Skeletal muscle satellite cell (primary cell): Measurements from ENCODE around the gene SIRT5.

Source experiments
- H3K27me3 ChIP-seq: 2 replicates; pipeline ENCODE4 v1.7.0; 2013; ENCODE audit warnings: low read length; ENCODE audit not compliant: control insufficient read depth, insufficient read depth
- H3K36me3 ChIP-seq: 2 replicates; pipeline ENCODE4 v1.7.0; 2013; ENCODE audit warnings: mild to moderate bottlenecking, control low read depth, low read length; ENCODE audit not compliant: insufficient read depth
- H3K4me1 ChIP-seq: 2 replicates; pipeline ENCODE4 v1.7.0; 2013; ENCODE audit warnings: low read length; ENCODE audit not compliant: control insufficient read depth, insufficient read depth
- H3K4me2 ChIP-seq: 2 replicates; pipeline ENCODE4 v1.7.0; 2013; ENCODE audit warnings: mild to moderate bottlenecking, low read length
- H3K4me3 ChIP-seq: 2 replicates; pipeline ENCODE4 v1.7.0; 2013; ENCODE audit warnings: low read length
- H3K9ac ChIP-seq: 2 replicates; pipeline ENCODE4 v1.7.0; 2013; ENCODE audit warnings: mild to moderate bottlenecking, low read depth, low read length, moderate library complexity
- H3K9me3 ChIP-seq: replicated peaks from 2 replicates; pipeline ENCODE4 v1.7.0; 2013; ENCODE audit warnings: mild to moderate bottlenecking, control low read depth, low read length

The SIRT5 gene

DNA sequence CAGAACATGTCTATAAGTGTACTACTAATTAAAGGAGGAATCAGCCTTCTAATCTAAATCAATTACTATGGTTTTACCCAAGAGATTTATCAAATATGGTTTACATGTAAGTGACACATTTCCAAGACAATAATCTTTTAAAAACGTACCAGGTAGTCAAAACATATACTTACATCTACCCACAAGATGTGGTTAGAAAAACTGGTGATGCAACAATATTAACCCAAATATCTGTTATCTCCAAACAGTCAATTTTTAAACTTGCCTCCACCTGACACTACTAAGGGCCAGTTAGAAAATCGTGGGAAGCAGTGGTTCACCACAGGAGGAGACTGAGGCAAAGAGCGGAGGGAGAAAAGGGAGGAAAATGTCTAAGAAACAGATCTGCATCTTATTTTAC is 68.7 kb downstream of the SIRT5 start:
- Histone ChIP-seq H3K27me3 (no peaks in the 10 kb centered on the region), H3K9ac (no peak overlapping the region), H3K9me3 (no peaks in the 10 kb centered on the region), H3K4me2 (no peak overlapping the region), H3K4me1 (peaks cover 3% of the 10 kb centered on the region), H3K4me3 (no peak overlapping the region), H3K36me3 (peaks cover 23% of the 10 kb centered on the region)

DNA sequence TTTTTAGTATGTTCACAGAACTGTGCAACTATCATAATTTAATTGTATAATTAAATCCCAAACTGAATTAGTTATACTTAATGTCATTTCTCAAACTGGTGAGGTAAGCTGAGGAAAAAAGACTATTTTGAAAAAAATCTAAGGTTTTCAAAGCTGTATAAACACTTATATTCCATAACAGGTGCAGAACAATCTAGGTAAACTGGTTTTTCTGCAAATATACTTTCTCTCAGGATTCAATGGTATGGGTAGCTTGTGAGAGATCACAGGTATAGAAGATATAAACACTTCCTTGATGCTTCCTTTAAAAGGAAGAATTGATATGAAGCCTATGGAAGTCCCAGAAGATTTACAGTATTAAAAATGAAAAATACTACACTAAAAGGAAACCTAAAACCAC is 74.4 kb downstream of the SIRT5 start:
- no peak overlapping the region for H3K4me2 ChIP-seq
- H3K36me3 ChIP-seq, result no peaks in the 10 kb centered on the region
- H3K27me3 ChIP-seq, result no peaks in the 10 kb centered on the region
- H3K4me3 ChIP-seq, result no peak overlapping the region
- no peaks in the 10 kb centered on the region for H3K9me3 ChIP-seq
- no peak overlapping the region for H3K9ac ChIP-seq
- H3K4me1 ChIP-seq, result peaks cover 5% of the 10 kb centered on the region

DNA sequence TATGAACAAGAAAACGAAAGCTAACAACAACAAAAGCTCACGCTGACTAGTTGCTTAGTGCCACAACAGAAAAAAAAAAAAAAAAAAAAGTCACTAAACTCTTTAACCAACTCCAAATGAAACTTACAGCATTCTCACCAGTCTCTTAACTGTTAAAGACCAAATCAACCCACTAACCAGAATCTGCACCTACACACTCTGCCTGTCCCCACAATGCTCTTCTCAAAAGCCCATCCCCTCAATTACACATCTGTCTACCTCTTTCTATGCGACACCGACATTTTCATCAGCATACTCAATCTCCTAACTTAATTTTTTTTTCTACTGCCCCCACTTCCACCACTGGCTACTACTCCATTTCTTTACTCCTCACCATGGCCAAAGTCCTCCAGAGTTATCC is 75.0 kb downstream of the SIRT5 start:
- peaks cover 5% of the 10 kb centered on the region for H3K4me1 ChIP-seq
- no peak overlapping the region for H3K4me3 ChIP-seq
- no peaks in the 10 kb centered on the region for H3K9me3 ChIP-seq
- no peaks in the 10 kb centered on the region for H3K27me3 ChIP-seq
- H3K9ac ChIP-seq, result no peak overlapping the region
- H3K4me2 ChIP-seq, result no peak overlapping the region
- no peaks in the 10 kb centered on the region for H3K36me3 ChIP-seq

DNA sequence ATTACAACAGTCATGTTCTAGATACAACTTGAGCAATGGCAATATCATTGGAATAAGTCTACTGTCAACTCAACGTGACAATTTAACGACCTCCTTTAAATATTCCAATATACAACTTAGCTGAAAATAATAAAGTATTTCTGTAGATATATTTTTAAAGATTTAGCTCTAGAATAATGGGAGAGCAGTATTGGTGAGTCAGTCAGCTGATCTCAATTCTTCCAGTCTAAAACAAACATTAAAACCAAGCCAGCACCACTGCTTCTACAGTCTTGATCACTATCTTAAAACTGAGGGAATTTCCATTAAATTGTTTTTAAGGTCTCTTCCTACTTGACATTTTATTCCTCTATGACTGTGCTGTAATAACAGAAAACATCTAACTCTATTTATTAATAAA is 78.9 kb downstream of the SIRT5 start:
- peaks cover 5% of the 10 kb centered on the region for H3K4me1 ChIP-seq
- H3K4me3 ChIP-seq, result no peak overlapping the region
- H3K9me3 ChIP-seq, result no peaks in the 10 kb centered on the region
- H3K27me3 ChIP-seq, result no peaks in the 10 kb centered on the region
- no peaks in the 10 kb centered on the region for H3K36me3 ChIP-seq
- H3K9ac ChIP-seq, result no peak overlapping the region
- no peak overlapping the region for H3K4me2 ChIP-seq

DNA sequence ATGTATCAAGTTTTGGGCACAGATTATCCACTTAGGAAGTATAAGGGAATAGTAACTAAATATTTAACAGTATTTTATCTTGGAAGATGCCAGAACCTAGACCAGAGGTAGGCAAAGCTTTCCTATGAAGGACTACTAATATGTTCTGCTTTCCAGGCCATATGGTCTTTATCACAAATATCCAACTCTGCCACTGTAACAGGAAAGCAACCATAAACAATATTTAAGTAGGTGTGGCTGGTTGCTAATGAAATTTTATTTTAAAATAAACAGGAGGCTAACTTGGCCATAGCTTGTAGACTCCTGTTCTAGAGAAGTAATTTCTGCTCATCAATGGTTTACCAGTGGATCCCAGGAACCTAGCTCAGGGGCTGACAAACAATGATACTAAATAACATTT is 80.1 kb downstream of the SIRT5 start:
- Histone ChIP-seq H3K4me3 (no peak overlapping the region), H3K9me3 (no peaks in the 10 kb centered on the region), H3K9ac (no peak overlapping the region), H3K4me1 (peaks cover 5% of the 10 kb centered on the region), H3K36me3 (no peaks in the 10 kb centered on the region), H3K27me3 (no peaks in the 10 kb centered on the region), H3K4me2 (no peak overlapping the region)

DNA sequence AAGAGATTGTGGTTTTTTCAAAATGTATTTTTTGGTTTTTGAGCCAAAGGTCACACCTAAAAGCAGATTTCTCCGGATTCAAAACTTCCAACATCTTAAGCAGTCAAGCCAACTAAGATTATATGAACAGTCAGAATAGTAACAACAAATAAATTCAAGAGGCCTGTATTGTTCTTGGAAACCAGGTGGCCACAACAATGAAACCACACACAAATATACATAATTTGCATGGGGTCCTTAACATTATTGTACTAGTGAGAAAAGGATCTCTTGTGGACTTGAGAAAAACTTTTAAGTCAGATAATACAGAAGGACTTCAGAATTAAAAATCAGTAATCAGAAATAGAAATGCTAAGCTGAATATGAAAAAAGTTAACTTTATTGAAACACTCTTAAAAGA is 81.3 kb downstream of the SIRT5 start:
- H3K4me2 ChIP-seq, result no peak overlapping the region
- H3K9ac ChIP-seq, result no peak overlapping the region
- H3K4me1 ChIP-seq, result peaks cover 5% of the 10 kb centered on the region

DNA sequence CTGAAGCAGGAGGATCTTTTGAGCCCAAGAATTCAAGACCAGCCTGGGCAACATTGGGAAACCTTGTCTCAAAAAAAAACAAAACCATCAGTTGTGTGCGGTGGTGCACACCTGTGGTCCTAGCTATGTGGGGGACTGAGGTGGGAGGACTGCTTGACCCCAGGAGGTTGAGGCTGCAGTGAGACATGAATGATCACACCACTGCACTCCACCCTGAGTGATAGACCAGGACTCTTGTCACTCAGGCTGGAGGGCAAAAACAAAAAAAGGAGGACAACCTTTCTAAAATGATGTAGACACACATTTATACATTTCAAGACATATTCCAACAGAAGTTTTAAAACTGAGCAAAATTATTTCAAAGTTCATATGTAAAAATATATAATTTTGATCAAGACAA is 85.9 kb downstream of the SIRT5 start:
- H3K4me2 ChIP-seq, result no peak overlapping the region
- no peaks in the 10 kb centered on the region for H3K9me3 ChIP-seq
- H3K4me1 ChIP-seq, result peaks cover 5% of the 10 kb centered on the region
- no peak overlapping the region for H3K4me3 ChIP-seq
- no peaks in the 10 kb centered on the region for H3K27me3 ChIP-seq
- no peaks in the 10 kb centered on the region for H3K36me3 ChIP-seq
- H3K9ac ChIP-seq, result no peak overlapping the region

More for the DNA sequence above, 81.3 kb downstream of the SIRT5 start:
- no peaks in the 10 kb centered on the region for H3K9me3 ChIP-seq
- H3K36me3 ChIP-seq, result no peaks in the 10 kb centered on the region
- no peak overlapping the region for H3K4me3 ChIP-seq
- H3K27me3 ChIP-seq, result no peaks in the 10 kb centered on the region

DNA sequence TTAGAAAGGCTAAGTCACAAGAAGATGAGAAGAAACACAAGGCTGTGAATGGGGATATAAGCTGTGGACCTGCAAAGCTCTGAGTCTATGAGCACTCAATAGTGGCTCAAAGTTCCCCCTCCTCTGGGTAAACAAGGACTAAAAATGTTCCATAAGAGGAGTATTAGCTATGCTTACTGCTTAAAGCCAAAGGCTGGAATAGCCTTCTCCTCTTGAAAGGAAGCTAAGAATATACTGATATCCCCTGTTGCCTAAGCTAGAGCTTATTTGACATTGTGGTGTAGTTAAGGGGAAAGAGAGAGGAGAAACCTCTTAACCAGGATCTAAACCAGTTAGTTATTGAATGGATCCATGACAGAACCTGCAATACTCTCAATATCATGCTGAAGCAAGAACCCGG is 86.5 kb downstream of the SIRT5 start:
- Histone ChIP-seq H3K9me3 (no peaks in the 10 kb centered on the region), H3K4me2 (no peak overlapping the region), H3K4me3 (no peak overlapping the region), H3K4me1 (peaks cover 5% of the 10 kb centered on the region), H3K36me3 (no peaks in the 10 kb centered on the region), H3K9ac (no peak overlapping the region), H3K27me3 (no peaks in the 10 kb centered on the region)

DNA sequence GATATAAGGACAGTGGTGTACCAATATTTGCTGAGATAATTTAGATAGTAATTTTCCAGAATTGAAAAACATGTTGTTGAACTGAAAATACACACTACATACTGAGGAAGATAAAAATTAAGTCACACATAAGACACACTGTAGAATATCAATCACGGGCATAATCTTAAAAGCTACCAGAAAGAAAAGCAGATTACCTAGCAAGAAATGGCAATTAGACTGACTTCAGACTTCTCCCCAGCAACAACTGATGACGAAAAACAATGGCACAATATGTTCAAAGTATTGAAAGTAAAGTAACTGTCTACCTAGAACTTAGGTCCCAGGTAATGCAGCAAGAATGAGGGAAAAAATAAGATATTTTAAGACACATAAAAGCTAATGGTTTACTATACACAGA is 87.2 kb downstream of the SIRT5 start:
- no peaks in the 10 kb centered on the region for H3K36me3 ChIP-seq
- H3K4me3 ChIP-seq, result no peak overlapping the region
- peaks cover 5% of the 10 kb centered on the region for H3K4me1 ChIP-seq
- no peak overlapping the region for H3K4me2 ChIP-seq
- no peaks in the 10 kb centered on the region for H3K9me3 ChIP-seq
- no peak overlapping the region for H3K9ac ChIP-seq
- no peaks in the 10 kb centered on the region for H3K27me3 ChIP-seq

DNA sequence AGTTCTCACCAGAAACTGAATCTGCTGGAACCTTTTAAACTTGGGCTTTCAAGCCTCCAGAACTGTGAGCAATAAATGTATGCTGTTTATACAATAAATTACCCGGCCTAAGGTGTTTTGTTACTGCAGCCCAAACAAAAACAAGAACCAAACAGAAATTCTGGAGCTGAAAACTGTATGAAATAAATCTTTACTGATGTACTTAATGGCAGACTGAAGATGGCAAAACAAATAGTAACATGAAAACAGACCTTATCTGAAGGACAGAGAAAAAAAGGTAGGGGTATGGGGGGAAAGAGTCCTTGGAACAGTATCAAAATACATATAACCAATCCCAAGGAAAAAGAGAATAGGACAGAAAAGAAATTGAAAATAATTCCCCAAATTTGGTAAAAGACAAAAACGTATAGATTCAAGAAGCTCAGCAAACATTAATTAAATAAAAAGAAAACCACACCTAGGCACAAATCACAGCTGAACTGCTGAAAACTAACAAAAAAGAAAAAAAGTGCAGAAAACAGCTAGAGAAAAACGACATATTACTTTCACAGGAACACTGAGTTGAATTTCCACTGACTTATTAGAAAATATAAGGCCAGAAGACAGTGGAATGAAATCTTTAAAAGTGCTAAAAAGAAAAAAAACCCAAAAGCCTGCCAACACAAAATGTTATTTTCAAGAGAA is 88.4 kb downstream of the SIRT5 start:
- Histone ChIP-seq H3K36me3 (no peaks in the 10 kb centered on the region), H3K4me3 (no peak overlapping the region), H3K27me3 (no peaks in the 10 kb centered on the region), H3K4me1 (peaks cover 13% of the 10 kb centered on the region), H3K9ac (no peak overlapping the region), H3K9me3 (no peaks in the 10 kb centered on the region), H3K4me2 (no peak overlapping the region)

DNA sequence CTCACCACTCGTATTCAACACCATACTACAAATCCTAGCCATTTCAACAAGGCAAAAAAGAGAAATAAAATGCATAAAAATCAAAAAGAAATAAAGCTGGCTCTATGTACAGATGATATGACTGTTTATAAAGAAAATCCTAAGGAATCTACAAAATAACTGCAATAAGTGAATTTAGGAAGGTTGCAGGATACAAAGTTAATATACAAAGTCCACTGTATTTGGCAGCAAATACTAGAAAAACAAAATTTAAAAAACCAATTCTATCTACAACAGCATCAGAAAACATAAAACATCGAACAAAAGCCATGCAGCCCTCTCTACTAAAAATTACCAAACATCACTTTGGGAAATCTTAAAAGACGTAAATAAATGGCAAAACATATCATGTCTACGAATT is 89.6 kb downstream of the SIRT5 start:
- Histone ChIP-seq H3K4me3 (no peak overlapping the region), H3K4me2 (no peak overlapping the region), H3K9ac (no peak overlapping the region), H3K27me3 (no peaks in the 10 kb centered on the region), H3K36me3 (no peaks in the 10 kb centered on the region), H3K4me1 (peaks cover 13% of the 10 kb centered on the region), H3K9me3 (no peaks in the 10 kb centered on the region)
